Measurements from ENCODE around the gene HKDC1. TPM values are rescaled to one million over a fixed set of nuclear protein-coding genes. Genes with fewer than 3 reads are reported as not detected.

The HKDC1 gene
- total and polyA plus RNA-seq, 10 of the 15 experiments (the other 5 are each of a cell fraction or from before 2014, with no cell fraction given): 0.04 to 0.34 (median 0.13) TPM; not detected in 5

GRCh38 chr10:69222157-69223027 lies 2.3 kb downstream of the HKDC1 start (continued):
- TF ChIP-seq CUX1 (IDR thresholded peaks at IDR 0.05; ENCODE audit: insufficient replicate concordance, low read depth, low read length) (no peak), MXI1 (IDR thresholded peaks at IDR 0.05; ENCODE audit: low read depth, low read length) (peak; percentile 95), ATF7 (IDR thresholded peaks at IDR 0.05; ENCODE audit: low read depth) (peak; percentile 64), GABPA (IDR thresholded peaks at IDR 0.05; ENCODE audit: low read depth) (no peak), JUNB (IDR thresholded peaks at IDR 0.05) (peak; percentile 70), PAX8 (IDR thresholded peaks at IDR 0.05) (no peak), YY1 (IDR thresholded peaks at IDR 0.05; ENCODE audit: low read depth, low read length) (peak; percentile 45; the same call in 1 of the 2 replicates), IKZF1 (conservative IDR thresholded peaks at IDR 0.05) (peak; percentile 83), RELA (IDR thresholded peaks at IDR 0.05; ENCODE audit: borderline replicate concordance, partially characterized antibody) (peak; percentile 39), ZNF384 (IDR thresholded peaks at IDR 0.05; ENCODE audit: borderline replicate concordance, low read depth, low read length) (0 out of 2 replicates have a peak, but pooled peaks have one; percentile 18), CREB1 (IDR thresholded peaks at IDR 0.05; ENCODE audit: low read depth) (peak; percentile 27; the same call in 1 of the 2 replicates), CBFB (IDR thresholded peaks at IDR 0.05; ENCODE audit: low read depth) (peak; percentile 65), HDGF (IDR thresholded peaks at IDR 0.05) (0 out of 2 replicates have a peak, but pooled peaks have one; percentile 46), KDM1A (IDR thresholded peaks at IDR 0.05; ENCODE audit: borderline replicate concordance) (no peak), MTA2 (IDR thresholded peaks at IDR 0.05; ENCODE audit: low read depth) (peak; percentile 58), HCFC1 (IDR thresholded peaks at IDR 0.05; ENCODE audit: low read length) (no peak), PKNOX1 (IDR thresholded peaks at IDR 0.05) (no peak), TCF7 (IDR thresholded peaks at IDR 0.05; ENCODE audit: borderline replicate concordance) (no peak), MYB (IDR thresholded peaks at IDR 0.05; ENCODE audit: borderline replicate concordance, low read depth, low read length) (no peak), SMARCA5 (IDR thresholded peaks at IDR 0.05) (peak; percentile 42), SP1 (IDR thresholded peaks at IDR 0.05; ENCODE audit: low read depth, low read length) (peak; percentile 40)
- TF ChIP-seq, protein P1, sequence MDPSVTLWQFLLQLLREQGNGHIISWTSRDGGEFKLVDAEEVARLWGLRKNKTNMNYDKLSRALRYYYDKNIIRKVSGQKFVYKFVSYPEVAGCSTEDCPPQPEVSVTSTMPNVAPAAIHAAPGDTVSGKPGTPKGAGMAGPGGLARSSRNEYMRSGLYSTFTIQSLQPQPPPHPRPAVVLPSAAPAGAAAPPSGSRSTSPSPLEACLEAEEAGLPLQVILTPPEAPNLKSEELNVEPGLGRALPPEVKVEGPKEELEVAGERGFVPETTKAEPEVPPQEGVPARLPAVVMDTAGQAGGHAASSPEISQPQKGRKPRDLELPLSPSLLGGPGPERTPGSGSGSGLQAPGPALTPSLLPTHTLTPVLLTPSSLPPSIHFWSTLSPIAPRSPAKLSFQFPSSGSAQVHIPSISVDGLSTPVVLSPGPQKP (IDR thresholded peaks at IDR 0.05; ENCODE audit: low read depth, low read length): 0 out of 2 replicates have a peak, but pooled peaks have one; percentile 23
- TF ChIP-seq, protein P2, sequence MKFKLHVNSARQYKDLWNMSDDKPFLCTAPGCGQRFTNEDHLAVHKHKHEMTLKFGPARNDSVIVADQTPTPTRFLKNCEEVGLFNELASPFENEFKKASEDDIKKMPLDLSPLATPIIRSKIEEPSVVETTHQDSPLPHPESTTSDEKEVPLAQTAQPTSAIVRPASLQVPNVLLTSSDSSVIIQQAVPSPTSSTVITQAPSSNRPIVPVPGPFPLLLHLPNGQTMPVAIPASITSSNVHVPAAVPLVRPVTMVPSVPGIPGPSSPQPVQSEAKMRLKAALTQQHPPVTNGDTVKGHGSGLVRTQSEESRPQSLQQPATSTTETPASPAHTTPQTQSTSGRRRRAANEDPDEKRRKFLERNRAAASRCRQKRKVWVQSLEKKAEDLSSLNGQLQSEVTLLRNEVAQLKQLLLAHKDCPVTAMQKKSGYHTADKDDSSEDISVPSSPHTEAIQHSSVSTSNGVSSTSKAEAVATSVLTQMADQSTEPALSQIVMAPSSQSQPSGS (IDR thresholded peaks at IDR 0.05; ENCODE audit: low read length): no peak; the same call in 1 of the 2 replicates

Data from GM12878 (cell line).